Panc1 (cell line): ENCODE data around the gene CASQ1.

Source experiments
- POLR2AphosphoS5 ChIP-seq: IDR thresholded peaks from 2 replicates; pipeline ENCODE4 v1.6.1; 2012; ENCODE audit warnings: mild to moderate bottlenecking, low read depth, low read length, moderate library complexity
- SIN3A ChIP-seq: IDR thresholded peaks from 2 replicates; pipeline ENCODE4 v1.6.1; 2012; ENCODE audit warnings: low read depth, mild to moderate bottlenecking, low read length, moderate library complexity, borderline replicate concordance; ENCODE audit not compliant: insufficient read depth
- TCF7L2 ChIP-seq: IDR thresholded peaks from 2 replicates; pipeline ENCODE4 v1.6.1; 2011; ENCODE audit warnings: mild to moderate bottlenecking, low read depth, low read length, inconsistent platforms
- TF ChIP-seq, protein P1 (sequence below): fragments of 450-650 bp; IDR thresholded peaks from 2 replicates; pipeline ENCODE4 v1.5.1; 2017; ENCODE audit warnings: mild to moderate bottlenecking
- TF ChIP-seq, protein P2 (sequence below), 2 experiments: IDR thresholded peaks; 2 replicates each; pipeline ENCODE4 v1.6.1; 2011 to 2012; ENCODE audit warnings: low read depth in 2 of 2, control low read depth in 1 of 2, low read length in 1 of 2, mild to moderate bottlenecking in 1 of 2, moderate library complexity in 1 of 2; ENCODE audit not compliant: insufficient read depth in 1 of 2

DNA sequence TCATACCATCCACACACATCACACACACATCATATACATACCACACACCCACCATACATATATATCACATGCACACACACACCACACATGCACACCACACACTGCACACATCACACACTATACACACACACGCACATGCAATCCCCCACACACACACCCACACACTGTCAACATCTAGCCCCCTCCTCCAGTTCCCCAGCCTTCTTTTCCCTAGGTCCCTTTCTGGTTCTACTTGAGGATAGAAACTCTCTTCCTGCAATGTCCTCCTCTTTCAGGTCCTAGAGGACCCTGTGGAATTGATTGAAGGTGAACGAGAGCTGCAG is 4.3 kb downstream of the CASQ1 start:
- TF ChIP-seq, protein P1, sequence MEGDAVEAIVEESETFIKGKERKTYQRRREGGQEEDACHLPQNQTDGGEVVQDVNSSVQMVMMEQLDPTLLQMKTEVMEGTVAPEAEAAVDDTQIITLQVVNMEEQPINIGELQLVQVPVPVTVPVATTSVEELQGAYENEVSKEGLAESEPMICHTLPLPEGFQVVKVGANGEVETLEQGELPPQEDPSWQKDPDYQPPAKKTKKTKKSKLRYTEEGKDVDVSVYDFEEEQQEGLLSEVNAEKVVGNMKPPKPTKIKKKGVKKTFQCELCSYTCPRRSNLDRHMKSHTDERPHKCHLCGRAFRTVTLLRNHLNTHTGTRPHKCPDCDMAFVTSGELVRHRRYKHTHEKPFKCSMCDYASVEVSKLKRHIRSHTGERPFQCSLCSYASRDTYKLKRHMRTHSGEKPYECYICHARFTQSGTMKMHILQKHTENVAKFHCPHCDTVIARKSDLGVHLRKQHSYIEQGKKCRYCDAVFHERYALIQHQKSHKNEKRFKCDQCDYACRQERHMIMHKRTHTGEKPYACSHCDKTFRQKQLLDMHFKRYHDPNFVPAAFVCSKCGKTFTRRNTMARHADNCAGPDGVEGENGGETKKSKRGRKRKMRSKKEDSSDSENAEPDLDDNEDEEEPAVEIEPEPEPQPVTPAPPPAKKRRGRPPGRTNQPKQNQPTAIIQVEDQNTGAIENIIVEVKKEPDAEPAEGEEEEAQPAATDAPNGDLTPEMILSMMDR, result no peak
- TF ChIP-seq POLR2AphosphoS5 (no peak), SIN3A (no peak), TCF7L2 (no peak)
- TF ChIP-seq, protein P2, sequence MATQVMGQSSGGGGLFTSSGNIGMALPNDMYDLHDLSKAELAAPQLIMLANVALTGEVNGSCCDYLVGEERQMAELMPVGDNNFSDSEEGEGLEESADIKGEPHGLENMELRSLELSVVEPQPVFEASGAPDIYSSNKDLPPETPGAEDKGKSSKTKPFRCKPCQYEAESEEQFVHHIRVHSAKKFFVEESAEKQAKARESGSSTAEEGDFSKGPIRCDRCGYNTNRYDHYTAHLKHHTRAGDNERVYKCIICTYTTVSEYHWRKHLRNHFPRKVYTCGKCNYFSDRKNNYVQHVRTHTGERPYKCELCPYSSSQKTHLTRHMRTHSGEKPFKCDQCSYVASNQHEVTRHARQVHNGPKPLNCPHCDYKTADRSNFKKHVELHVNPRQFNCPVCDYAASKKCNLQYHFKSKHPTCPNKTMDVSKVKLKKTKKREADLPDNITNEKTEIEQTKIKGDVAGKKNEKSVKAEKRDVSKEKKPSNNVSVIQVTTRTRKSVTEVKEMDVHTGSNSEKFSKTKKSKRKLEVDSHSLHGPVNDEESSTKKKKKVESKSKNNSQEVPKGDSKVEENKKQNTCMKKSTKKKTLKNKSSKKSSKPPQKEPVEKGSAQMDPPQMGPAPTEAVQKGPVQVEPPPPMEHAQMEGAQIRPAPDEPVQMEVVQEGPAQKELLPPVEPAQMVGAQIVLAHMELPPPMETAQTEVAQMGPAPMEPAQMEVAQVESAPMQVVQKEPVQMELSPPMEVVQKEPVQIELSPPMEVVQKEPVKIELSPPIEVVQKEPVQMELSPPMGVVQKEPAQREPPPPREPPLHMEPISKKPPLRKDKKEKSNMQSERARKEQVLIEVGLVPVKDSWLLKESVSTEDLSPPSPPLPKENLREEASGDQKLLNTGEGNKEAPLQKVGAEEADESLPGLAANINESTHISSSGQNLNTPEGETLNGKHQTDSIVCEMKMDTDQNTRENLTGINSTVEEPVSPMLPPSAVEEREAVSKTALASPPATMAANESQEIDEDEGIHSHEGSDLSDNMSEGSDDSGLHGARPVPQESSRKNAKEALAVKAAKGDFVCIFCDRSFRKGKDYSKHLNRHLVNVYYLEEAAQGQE (IDR thresholded peaks at IDR 0.05; ENCODE audit: insufficient read depth in 1 of 2, low read depth in 2 of 2, low read length in 1 of 2), result no peak
